Measurements from ENCODE around the gene METTL24.

The METTL24 gene

DNA sequence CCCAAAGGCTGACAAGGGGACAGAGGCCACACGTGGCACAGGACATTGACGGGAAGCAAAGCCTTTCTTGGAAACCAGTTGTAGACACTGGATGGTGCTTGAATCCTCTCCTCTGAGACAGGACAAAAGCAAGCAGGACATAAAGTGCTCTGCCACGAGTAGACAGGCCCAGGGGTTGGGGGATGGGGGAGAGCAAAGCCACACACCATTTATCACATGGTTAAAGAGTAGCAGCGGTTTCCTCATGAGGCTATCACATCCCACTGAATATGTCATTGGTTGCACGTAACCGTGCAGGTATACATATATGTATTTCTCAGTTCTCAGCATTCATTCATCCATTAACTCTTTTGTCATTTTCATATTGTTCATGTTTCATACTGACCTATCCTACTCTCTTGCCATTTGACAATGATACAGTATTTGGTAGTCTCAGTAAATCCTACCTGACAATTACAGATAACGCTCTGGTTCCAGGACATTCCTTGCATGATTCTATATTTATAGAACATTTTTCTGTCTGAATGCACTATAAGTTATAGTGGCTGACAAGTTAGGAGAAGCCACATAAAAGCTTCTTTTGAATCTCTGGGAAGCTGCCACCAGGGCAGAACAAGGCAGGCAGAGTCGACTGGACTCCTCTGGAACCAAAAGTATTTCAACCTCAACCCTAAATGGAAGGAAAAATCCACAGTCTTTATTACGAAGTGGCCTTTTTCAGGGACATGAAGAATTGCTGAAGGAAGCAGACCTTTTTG is 23.5 kb downstream of the METTL24 start:
- DNase-seq (ENCODE audit: low spot score): no peak

DNA sequence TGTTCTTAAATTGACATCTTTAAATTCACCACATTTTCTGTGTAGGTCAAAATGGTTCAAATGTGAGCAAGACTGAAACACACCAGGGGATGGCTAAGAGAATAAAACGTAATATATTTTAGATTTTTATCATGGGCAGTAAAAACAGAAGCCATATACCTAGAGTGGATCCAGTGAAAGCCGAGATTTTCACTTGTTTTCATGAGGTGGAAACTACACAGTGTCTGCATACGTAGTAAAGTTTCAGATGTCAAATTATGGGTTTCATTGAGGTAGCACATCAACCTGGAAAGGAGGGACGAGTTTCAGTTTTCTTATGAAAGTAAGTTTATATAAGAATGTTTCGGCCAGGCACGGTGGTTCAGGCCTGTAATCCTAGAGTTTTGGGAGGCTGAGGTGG is 25.9 kb downstream of the METTL24 start:
- DNase-seq (ENCODE audit: low spot score): no peak

GRCh38 chr6:110331816-110332215 is 26.3 kb downstream of the METTL24 start:
- no peak for DNase-seq (ENCODE audit: low spot score)

DNA sequence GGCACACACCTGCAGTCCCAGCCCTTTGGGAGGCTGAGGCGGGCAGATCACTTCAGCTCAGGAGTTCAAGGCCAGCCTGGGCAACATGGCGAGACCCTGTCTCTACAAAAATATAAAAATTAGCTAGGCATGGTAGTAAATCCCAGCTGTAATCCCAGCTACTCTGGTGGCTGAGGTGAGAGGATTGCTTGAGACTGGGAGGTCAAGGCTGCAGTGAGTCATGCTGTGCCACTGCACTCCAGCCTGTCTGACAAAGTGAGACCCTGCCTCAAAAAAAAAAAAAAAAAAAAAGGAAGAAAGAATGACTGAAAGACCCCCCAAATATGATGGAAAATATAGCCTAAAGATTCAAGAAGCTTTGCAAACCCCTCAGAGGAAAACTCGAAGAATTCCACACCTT is 26.8 kb downstream of the METTL24 start:
- DNase-seq (ENCODE audit: low spot score): no peak

DNA sequence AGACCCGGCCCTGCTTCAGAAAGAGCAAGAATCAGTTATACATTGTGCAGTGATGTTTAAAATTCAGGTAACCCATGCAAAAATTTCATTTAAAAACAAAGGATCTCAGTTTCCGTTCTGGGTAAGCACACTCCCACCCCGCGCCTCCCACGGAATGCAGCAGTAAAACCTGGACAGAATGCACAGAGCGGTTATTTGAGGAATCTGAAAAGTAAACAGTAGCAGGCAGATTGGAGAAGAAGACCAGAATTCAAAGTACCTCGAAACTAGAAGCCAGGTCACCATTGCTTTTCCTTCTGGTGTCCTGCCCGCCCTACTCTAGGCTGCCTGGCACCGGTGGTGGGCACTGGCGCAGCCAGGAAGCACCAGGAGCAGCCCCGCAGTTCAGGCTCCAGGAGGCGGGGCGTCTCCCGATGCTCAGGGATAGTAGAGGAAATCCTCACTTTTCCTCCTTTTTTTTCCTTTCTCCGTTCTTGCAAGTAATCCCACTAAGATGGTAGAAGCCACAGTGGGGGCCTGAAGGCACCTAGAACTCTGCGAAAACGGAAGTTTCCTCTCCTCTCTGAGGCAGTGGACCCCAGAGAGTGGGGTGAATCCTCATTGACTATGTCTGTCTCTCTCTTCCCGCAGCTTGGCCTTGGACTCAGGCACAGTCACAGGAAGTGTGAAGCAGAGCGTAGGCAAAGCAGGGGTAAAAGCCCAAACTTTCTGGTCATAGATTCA is 28.3 kb downstream of the METTL24 start:
- no peak for DNase-seq (ENCODE audit: low spot score)

GRCh38 chr6:110329348-110329713 is 28.8 kb downstream of the METTL24 start:
- DNase-seq (ENCODE audit: low spot score): no peak

GRCh38 chr6:110328259-110328658 is 29.9 kb downstream of the METTL24 start:
- no peak for DNase-seq (ENCODE audit: low spot score)

DNA sequence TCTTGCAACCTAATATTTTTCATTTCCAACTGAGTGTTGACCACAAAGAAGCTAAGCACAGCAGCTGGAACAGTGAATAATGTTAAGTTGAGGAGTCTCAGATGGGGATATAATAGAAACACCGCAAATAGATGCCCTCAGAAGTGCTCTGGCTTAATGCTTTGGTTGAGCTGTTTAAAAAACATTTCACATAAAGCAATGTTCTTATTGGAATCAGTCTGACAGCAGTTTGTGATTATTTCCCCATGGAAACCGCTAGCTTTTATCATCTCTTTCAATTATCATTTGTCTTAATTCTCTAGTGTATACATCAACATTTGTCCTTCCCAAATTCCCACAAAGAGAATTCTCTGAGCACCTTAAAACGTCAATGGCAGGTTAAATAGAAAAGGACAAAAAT is 30.8 kb downstream of the METTL24 start:
- DNase-seq (ENCODE audit: low spot score): no peak

GRCh38 chr6:110326609-110327008 is 31.5 kb downstream of the METTL24 start:
- DNase-seq (ENCODE audit: low spot score): no peak

DNA sequence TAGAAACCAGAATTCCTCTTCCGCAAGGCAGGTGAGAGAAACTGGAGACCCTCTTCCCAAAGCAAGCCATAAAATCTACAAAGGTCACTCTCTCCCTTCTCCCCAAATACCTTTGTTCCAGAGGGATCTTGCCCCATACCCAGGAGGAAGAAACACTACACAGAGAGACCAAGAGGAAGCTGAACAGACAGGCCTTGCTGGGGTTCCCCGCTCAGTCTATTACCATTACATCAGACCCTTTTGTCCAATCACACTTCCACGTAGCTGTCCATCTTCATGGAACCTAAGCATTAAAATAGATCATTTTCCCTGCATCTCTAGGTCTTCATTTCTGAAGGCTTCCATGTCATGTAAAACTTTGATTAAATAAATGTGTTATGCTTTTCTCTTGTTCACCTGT is 32.1 kb downstream of the METTL24 start:
- DNase-seq (ENCODE audit: low spot score): no peak

DNA sequence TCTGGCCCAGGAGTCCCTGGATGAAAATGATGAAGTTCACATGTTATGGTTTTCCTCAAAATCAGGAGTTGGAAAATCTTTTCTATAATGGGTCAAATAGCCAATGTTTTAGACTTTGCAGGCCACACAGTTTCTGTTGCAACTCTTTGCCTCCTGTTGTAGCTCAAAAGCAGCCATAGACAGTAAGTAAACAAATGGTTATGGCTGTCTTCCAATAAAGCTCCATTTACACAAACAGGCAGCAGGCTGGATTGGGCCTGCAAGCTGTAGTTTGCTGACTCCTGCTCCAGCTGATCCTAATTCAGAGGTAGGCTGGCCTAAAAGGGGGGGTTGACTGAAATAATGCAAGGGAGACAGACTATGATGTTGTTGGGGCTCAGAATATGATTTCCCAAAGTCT is 33.0 kb downstream of the METTL24 start:
- no peak for DNase-seq (ENCODE audit: low spot score)

DNA sequence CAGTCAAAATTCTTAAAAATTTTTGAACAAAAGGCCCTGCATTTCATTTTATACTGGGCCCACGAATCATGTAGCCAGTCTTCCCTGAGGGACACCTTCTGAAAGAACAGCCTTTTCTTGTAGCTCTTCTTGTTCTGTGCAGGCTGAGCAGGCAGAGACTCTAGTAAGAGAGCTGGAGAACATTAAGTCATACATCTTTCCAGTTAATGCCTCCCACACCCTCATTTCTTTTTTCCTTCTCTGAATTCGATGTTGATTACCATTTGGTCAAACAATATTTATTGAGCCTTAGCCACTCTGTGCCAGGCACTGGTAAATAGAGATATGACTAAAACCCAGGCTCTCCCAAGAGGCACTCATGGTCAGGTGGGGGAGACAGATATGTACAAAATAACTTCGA is 33.6 kb downstream of the METTL24 start:
- no peak for DNase-seq (ENCODE audit: low spot score)

- DNase-seq (ENCODE audit: low spot score): no peak
These were observed 34.9 kb downstream of the METTL24 start for GRCh38 chr6:110323258-110323657.

GRCh38 chr6:110322874-110323242 is 35.3 kb downstream of the METTL24 start:
- no peak for DNase-seq (ENCODE audit: low spot score)

GRCh38 chr6:110322151-110322873 is 35.8 kb downstream of the METTL24 start:
- no peak for DNase-seq (ENCODE audit: low spot score)

- no peak for DNase-seq (ENCODE audit: low spot score)
These were observed 37.8 kb downstream of the METTL24 start for GRCh38 chr6:110320307-110320706.

DNA sequence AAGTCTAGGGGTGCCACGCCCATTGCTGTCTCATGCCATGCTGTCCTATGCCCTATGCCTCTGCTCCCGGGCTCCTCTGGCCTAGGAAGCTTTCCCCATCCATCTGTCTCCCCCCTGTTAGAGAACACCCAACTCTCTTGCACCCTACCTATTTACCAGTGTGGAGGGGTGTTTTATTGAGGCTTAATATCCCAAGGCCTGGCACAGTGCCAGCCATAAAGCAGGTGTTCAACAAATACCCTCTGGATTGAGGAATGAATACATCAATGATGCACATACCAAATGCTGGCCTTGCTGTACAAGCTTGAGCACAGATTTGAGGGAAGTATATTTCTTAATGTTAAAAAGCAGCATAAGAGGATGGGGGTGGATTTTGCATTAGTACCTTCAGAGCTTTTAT is 38.3 kb downstream of the METTL24 start:
- no peak for DNase-seq (ENCODE audit: low spot score)

DNA sequence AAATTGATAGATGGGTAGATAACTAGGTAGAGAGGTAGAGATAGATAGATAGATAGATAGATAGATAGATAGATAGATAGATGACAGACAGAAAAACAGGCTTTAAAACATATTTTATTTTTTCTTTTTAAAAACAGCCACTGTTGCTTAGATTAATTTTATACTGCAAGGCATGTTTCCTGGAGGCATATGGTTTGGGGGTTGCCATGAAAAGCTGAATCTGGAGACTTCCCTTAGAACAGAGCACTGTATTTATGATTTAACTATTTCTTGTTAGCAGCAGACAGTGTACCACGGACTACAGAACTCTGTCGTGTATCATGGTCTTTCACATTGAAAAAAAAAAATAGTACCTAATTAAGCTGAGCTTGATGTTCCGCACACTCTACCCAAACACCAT is 38.8 kb downstream of the METTL24 start:
- DNase-seq (ENCODE audit: low spot score): no peak

DNA sequence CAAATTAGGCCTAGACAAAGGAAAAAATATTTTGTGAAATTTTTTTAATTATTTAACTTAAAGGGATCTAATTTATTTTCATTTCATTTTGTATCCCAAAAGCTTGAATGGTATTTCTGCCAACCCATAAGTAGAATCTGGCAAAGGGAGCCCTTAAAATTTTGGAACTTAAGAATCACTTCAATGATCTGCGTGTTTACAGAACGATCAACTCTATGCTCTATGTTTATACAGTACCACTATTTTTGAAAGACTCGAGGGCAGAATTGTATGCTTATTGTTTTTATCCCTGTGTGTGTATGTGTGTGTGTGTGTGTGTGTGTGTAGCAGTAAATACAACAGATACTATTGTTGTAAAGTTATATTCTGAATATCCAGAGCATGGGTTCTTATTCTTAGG is 39.2 kb downstream of the METTL24 start:
- DNase-seq (ENCODE audit: low spot score): no peak

DNA sequence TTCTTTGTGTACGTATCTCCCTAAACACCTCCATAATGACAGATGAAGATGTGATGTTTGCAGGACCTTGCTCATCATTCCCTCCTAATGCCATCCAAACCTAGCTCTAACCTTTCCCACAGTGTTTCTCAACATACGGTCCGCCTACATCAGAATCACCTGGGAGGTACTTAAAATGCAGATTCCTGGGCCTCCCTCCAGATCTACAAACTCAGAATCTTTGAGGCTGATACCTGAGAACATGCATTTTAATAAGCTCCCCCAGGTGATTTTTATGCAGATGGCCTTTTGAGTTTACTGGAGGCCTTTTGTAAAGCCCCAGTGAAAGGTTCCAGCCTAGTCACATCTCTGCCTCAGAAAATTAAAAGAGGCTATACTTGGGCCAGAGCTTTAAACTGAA is 40.5 kb downstream of the METTL24 start:
- DNase-seq (ENCODE audit: low spot score): no peak

DNA sequence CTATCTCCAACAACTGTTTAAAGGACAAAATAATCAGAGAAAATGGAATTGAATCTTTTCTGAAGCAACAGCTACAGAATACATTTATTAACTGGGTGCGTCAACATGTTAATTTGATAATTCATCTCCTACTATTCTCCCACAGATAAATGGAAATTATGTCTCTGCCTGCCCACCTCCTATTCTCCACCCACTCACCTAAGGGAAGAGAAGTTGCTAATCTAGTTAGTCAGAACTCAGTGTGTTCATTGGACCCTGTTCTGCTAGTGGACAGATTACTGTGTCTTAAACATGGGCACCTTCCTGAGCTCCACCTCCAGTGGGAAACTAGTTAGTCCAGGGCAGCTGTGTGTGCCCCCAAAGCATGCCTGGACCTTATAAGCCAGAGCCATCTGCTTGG is 41.0 kb downstream of the METTL24 start:
- DNase-seq (ENCODE audit: low spot score): no peak

GRCh38 chr6:110315869-110316398 is 42.2 kb downstream of the METTL24 start:
- DNase-seq (ENCODE audit: low spot score): no peak

Measured in NAMALWA (cell line).